ENCODE measurements around the gene IL3. TPM values are rescaled to one million over a fixed set of nuclear protein-coding genes. Genes with fewer than 3 reads are reported as not detected.

Gene IL3
- total RNA-seq, 1 experiment from 2014 or later: not detected

DNA sequence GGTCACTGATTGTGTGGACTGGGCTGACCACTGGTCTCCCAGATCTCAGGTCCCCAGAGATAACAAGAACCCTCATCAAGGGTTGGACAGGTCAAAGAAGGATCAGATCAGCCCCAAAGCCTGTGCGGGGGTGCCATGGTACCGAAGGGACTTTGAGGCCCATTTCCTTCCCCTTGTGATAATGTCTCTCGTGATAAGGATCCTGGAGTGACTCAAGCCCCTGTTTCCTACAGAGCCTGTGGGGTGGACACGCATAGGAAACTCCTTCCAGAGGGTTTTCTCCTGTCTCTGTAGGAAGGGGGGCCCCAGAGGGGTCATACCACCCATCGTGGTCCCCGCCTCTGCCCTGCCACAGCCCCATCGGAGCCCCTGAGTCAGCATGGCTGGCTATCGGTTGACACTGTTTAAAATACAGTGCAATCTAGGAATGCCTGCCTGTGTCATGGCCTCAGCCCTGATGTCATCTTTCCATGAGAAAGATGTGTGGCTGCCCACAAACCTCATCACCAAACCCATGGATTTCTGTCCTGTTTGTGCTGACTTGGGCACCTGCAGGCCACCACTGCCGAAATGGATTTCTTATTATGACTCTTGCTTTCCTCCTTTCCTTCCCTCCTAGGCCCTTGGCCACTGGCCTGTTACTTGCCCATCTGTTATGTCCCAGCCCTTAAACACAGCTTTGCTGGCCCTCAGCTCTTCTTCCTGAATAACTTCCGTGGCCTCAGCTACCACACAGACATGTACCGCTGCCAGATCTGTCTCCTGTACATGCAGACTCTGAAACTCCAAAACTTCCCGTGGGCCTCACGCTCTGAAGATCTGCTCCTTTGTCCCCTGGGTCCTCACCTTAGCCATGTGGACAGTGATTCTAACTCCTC is 10.2 kb downstream of the IL3 start:
- Histone ChIP-seq H3K4me3 (ENCODE audit: low read depth in 2 of 2, low read length in 2 of 2) (no peak overlapping the region), H3K36me3 (ENCODE audit: control insufficient read depth, insufficient read depth, low read length) (no peaks in the 10 kb centered on the region), H3K27ac (ENCODE audit: low read length) (no peak overlapping the region), H3K9me3 (ENCODE audit: control insufficient read depth, insufficient read depth, low read depth, low read length) (no peaks in the 10 kb centered on the region), H3K4me1 (ENCODE audit: control insufficient read depth, insufficient read depth, low read length) (peaks cover 3% of the 10 kb centered on the region; the same call in 1 of the 2 replicates), H3K27me3 (ENCODE audit: control insufficient read depth, insufficient read depth, low read length) (no peaks in the 10 kb centered on the region)
- ChIA-PET CTCF (no interaction called here), POLR2A (no interaction called here)
- DNase-seq (ENCODE audit: low read depth, low spot score): no peak
- intact Hi-C loops (cut with micrococcal nuclease; ENCODE audit: unreplicated experiment): no loop called here
- in situ Hi-C loops (cut with HindIII; ENCODE audit: low pct_unique_long_range_greater_than_20kb, low sequenced_read_pairs): no loop called here
- TF ChIP-seq CTCF (IDR thresholded peaks at IDR 0.05) (no peak), SIN3A (IDR thresholded peaks at IDR 0.05; ENCODE audit: borderline replicate concordance, insufficient read depth, low read depth, low read length) (no peak), REST (IDR thresholded peaks at IDR 0.05; ENCODE audit: insufficient read depth in 1 of 2, low read depth in 2 of 2, low read length in 1 of 2) (no peak), TCF7L2 (IDR thresholded peaks at IDR 0.05; ENCODE audit: low read depth, low read length) (no peak), POLR2AphosphoS5 (IDR thresholded peaks at IDR 0.05; ENCODE audit: low read depth, low read length) (no peak)
- BruUV-seq (replicated peaks): no TSS peak
- ATAC-seq: no peak

- Histone ChIP-seq H3K27me3 (ENCODE audit: control insufficient read depth, insufficient read depth, low read length) (no peaks in the 10 kb centered on the region), H3K4me3 (ENCODE audit: low read depth in 2 of 2, low read length in 2 of 2) (no peak overlapping the region), H3K36me3 (ENCODE audit: control insufficient read depth, insufficient read depth, low read length) (no peaks in the 10 kb centered on the region), H3K27ac (ENCODE audit: low read length) (no peak overlapping the region), H3K4me1 (ENCODE audit: control insufficient read depth, insufficient read depth, low read length) (peaks cover 3% of the 10 kb centered on the region; the same call in 1 of the 2 replicates), H3K9me3 (ENCODE audit: control insufficient read depth, insufficient read depth, low read depth, low read length) (no peaks in the 10 kb centered on the region)
- no peak for DNase-seq (ENCODE audit: low read depth, low spot score)
- ChIA-PET POLR2A (no interaction called here), CTCF (no interaction called here)
- ATAC-seq: no peak
- no peak for TF ChIP-seq CTCF (IDR thresholded peaks at IDR 0.05)
- no peak for TF ChIP-seq POLR2AphosphoS5 (IDR thresholded peaks at IDR 0.05; ENCODE audit: low read depth, low read length)
- TF ChIP-seq TCF7L2 (IDR thresholded peaks at IDR 0.05; ENCODE audit: low read depth, low read length): no peak
- no peak for TF ChIP-seq SIN3A (IDR thresholded peaks at IDR 0.05; ENCODE audit: borderline replicate concordance, insufficient read depth, low read depth, low read length)
- no peak for TF ChIP-seq REST (IDR thresholded peaks at IDR 0.05; ENCODE audit: insufficient read depth in 1 of 2, low read depth in 2 of 2, low read length in 1 of 2)
- in situ Hi-C loops (cut with HindIII; ENCODE audit: low pct_unique_long_range_greater_than_20kb, low sequenced_read_pairs) (no loop called here), intact Hi-C loops (cut with micrococcal nuclease; ENCODE audit: unreplicated experiment) (no loop called here)
- BruUV-seq (replicated peaks): no TSS peak
These were observed 10.9 kb downstream of the IL3 start for GRCh38 chr5:132071338-132071707.

Data from Panc1 (cell line).